BE2C (cell line): ENCODE data around the gene CPED1.
"Not testable (repeated sequence)": the region's sequence is repeated elsewhere in the genome, so short reads cannot be mapped to it uniquely, and the experiment has no call there.

ENCODE experiments used
- DNase-seq: peaks from one replicate; pipeline ENCODE4 v3.0.0-alpha.2; 2020
- H3K27me3 ChIP-seq: fragments of 250-450 bp; sonication (Bioruptor Pico); 2 replicates; pipeline ENCODE4 v1.5.1; 2020; ENCODE audit warnings: mild to moderate bottlenecking
- H3K36me3 ChIP-seq: fragments of 250-450 bp; sonication (Bioruptor Pico); 2 replicates; pipeline ENCODE4 v1.5.1; 2020; ENCODE audit warnings: mild to moderate bottlenecking
- H3K4me1 ChIP-seq: fragments of 250-450 bp; sonication (Bioruptor Pico); 2 replicates; pipeline ENCODE4 v1.5.1; 2020
- H3K4me3 ChIP-seq: 2 replicates; pipeline ENCODE4 v1.5.1; 2011; ENCODE audit warnings: low read depth, low read length
- H3K9me3 ChIP-seq: fragments of 250-450 bp; sonication (Bioruptor Pico); 2 replicates; pipeline ENCODE4 v1.5.1; 2020
- TF ChIP-seq, protein P1 (sequence below): IDR thresholded peaks from 2 replicates; pipeline ENCODE4 v1.5.1; 2012; ENCODE audit warnings: mild to moderate bottlenecking, low read depth, low read length

Gene CPED1

DNA sequence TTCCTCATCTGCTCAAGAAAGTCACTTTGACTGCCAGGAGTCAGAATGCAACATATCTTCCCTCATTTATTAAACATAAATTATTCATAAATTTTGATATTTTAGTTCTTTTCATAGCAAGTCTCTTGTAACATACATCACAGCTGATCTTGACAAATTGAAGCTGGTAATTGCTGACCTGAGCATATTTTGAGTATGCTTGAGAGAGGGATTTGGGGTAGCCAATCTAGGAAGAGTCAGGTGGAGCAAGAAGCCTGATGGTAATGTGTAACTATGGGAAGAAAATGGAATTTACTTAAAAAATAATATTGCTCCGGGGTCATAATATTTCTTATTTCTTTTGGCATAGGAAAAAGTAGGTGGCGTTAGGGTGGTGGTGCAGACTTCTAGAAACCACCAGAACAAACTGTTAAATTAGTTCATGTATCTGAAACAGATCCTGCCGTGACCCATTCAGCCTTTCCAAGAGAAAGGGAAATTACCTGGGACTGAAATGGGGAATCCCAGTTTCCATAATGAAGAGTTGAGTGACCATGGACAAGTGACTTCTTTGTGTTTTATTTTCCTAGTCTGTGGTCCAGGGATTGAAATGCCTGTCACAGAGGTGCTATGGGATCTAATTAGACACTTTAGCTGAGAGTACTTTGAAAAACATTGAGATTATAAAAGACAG lies 12.9 kb downstream of the CPED1 start:
- Histone ChIP-seq H3K36me3 (no peaks in the 10 kb centered on the region), H3K4me3 (no peak overlapping the region), H3K4me1 (no peaks in the 10 kb centered on the region), H3K27me3 (peaks cover 13% of the 10 kb centered on the region), H3K9me3 (no peaks in the 10 kb centered on the region)
- TF ChIP-seq, protein P1, sequence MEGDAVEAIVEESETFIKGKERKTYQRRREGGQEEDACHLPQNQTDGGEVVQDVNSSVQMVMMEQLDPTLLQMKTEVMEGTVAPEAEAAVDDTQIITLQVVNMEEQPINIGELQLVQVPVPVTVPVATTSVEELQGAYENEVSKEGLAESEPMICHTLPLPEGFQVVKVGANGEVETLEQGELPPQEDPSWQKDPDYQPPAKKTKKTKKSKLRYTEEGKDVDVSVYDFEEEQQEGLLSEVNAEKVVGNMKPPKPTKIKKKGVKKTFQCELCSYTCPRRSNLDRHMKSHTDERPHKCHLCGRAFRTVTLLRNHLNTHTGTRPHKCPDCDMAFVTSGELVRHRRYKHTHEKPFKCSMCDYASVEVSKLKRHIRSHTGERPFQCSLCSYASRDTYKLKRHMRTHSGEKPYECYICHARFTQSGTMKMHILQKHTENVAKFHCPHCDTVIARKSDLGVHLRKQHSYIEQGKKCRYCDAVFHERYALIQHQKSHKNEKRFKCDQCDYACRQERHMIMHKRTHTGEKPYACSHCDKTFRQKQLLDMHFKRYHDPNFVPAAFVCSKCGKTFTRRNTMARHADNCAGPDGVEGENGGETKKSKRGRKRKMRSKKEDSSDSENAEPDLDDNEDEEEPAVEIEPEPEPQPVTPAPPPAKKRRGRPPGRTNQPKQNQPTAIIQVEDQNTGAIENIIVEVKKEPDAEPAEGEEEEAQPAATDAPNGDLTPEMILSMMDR = no peak
- no peak for DNase-seq

DNA sequence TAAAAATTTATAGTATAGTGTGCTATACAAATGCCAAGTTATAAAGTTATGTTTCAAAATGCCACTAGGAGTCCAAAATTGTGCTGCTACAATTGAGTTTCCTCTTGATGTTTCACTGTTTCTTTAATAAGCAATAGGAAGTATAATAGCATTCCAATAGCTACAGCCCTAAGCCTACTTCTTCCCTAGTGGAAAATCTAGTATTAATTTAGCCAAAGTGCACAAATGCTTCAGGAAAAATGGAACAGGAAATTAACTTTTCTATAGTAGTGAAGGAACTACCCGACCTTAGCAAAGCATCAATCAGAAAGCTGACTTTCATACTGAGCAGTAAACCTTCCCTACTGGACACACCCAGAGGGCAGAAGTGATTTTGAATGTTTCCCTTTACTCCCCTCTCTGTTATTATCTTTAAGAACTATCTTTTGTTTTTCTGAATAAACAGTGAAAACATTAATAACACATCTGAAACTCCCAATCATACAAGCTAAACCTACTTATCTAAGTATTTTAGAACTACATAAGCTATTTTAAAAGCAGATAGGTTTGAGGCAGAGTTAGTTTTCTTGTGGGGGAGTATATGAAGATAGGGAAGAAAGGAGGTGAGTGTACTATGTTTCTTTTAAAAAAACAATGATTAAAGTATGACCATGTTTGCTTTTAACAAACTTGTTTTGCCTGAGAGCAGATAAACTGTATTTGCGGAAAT lies 13.7 kb downstream of the CPED1 start:
- DNase-seq = no peak
- Histone ChIP-seq H3K36me3 (no peaks in the 10 kb centered on the region), H3K4me3 (no peak overlapping the region), H3K4me1 (no peaks in the 10 kb centered on the region), H3K9me3 (no peaks in the 10 kb centered on the region), H3K27me3 (peaks cover 13% of the 10 kb centered on the region)
- TF ChIP-seq, protein P1 = no peak

DNA sequence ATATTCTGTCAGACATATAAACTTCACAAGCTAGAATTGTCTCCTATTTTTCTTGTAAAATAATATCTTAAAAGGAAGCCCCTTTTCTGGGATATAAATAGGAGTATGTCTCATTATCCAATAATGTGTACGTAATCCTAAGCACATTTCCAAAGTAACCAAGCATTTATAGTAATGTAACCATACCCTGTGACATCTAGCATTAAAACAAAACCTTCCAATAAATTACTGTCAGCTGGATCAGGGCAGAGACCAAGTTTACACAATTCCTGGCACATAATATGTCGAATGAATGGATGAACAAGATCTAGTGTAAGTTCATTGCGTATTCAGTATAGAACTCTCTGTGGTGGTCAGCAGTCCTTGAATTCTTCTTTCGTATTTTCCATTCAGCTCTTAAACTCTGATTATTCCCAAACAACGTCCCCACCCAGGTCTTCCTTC lies 14.3 kb downstream of the CPED1 start:
- H3K27me3 ChIP-seq = peaks cover 16% of the 10 kb centered on the region
- DNase-seq = no peak
- no peak overlapping the region for H3K4me3 ChIP-seq
- no peaks in the 10 kb centered on the region for H3K4me1 ChIP-seq
- TF ChIP-seq, protein P1 = no peak
- no peaks in the 10 kb centered on the region for H3K36me3 ChIP-seq
- no peaks in the 10 kb centered on the region for H3K9me3 ChIP-seq

DNA sequence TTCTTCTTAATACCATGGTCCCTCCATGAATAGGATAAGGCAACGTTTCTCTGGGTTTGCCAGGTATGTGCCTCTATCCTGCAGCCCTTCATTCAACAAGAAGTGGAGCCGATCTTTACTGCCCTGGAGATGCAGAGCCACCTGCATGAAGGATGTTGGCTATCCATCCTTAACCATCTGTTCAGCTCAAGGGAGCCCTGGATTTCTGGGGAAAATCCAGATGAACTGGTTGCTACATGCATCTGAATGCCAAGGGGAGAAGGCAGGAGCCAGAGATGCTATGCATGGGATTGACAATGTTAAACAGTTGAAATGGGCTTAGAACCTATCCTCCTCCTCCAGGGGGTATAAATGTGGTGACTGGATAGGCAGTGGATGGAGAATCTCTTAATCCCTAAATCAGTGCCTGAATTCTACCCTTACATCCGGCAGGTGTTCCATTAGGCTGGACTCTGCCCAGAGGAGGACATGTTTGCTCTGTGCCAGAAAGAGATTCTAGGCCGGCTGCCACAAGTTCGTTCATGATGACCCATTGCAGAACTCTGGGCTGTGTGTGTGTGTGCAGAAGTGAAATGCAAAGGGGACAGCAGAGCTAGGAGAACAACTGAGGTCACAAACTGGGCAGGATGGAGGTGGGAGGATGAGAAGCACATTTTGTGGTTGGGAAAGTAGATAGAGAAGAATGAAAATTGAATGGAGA lies 15.6 kb downstream of the CPED1 start:
- H3K9me3 ChIP-seq = no peaks in the 10 kb centered on the region
- DNase-seq = no peak
- TF ChIP-seq, protein P1 = no peak
- H3K27me3 ChIP-seq = peaks cover 17% of the 10 kb centered on the region
- H3K4me1 ChIP-seq = no peaks in the 10 kb centered on the region
- H3K36me3 ChIP-seq = no peaks in the 10 kb centered on the region
- H3K4me3 ChIP-seq = no peak overlapping the region

DNA sequence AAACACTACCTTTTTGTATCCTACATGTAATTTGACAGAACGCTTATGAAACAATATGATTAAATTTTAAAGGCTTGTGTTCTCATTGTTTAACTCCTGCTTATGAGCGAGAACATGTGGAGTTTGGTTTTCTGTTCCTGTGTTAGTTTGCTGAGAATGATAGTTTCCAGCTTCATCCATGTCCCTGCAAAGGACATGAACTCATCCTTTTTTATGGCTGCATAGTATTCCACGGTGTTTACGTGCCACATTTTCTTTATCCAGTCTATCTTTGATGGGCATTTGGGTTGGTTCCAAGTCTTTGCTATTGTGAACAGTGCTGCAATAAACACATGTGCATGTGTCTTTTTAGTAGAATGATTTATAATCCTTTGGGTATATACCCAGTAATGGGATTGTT lies 16.5 kb downstream of the CPED1 start:
- H3K4me1 ChIP-seq, DNase-seq: not testable (repeated sequence)

DNA sequence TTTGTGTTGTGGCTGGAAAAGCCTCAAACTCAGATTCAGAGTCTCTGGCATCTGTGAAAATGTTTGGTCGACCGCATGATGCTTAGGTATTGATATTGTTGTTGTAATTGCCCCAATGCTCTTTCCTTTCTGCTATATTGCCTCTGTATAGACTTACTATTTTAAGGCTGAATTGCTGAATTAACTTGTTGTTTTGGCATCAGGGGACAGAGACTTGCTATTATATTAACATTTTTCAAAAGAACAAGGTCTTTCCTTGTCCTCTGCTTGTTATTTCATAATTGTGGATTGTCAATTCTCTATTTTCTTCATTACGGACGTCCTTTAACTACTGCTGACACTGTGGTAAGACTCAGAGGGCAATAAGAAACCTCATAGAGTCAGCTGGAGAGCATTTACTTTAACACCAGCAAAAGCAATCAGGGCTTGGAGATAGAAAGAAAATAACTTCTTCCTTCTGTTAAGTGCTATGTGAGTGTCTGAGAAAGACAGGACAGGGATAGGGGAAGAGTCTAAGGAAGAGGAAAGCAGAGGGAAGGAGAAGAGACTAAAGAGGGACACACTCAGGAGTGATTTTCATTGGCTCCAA lies 17.6 kb downstream of the CPED1 start:
- TF ChIP-seq, protein P1 = no peak
- Histone ChIP-seq H3K27me3 (peaks cover 17% of the 10 kb centered on the region), H3K4me3 (no peak overlapping the region), H3K9me3 (no peaks in the 10 kb centered on the region), H3K4me1 (no peaks in the 10 kb centered on the region), H3K36me3 (no peaks in the 10 kb centered on the region)
- no peak for DNase-seq

More for the DNA sequence above, 16.5 kb downstream of the CPED1 start:
- H3K9me3 ChIP-seq, H3K4me3 ChIP-seq, H3K36me3 ChIP-seq: not testable (repeated sequence)
- peaks cover 17% of the 10 kb centered on the region for H3K27me3 ChIP-seq
